OCI-LY7 (cell line): ENCODE measurements around the gene JOSD2. TPM values are rescaled to one million over a fixed set of nuclear protein-coding genes. Genes with fewer than 3 reads are reported as not detected.

Experiments used
- BruUV-seq: library from RNA; stranded (reverse); fragments of 400-500 nt; replicated peaks from 2 replicates; lab custom pipeline; 2021; lab: Mats Ljungman, UMichigan
- CTCF ChIA-PET: fragments of 300-600 bp; sonication (Branson Sonifier 250); formaldehyde crosslinking; loops from one replicate; lab custom pipeline; 2022; ENCODE audit warnings: antibody characterized with exemption; ENCODE audit not compliant: unreplicated experiment; lab: Charles Lee
- POLR2A ChIA-PET: fragments of 300-600 bp; sonication (Branson Sonifier 250); formaldehyde crosslinking; loops from one replicate; lab custom pipeline; 2022; ENCODE audit warnings: antibody characterized with exemption; lab: Charles Lee
- DNase-seq: peaks from one replicate; pipeline ENCODE4 v3.0.0-alpha.2; 2015; ENCODE audit warnings: low spot score
- H2AFZ ChIP-seq: fragments of 200-600 bp; sonication (generic), shearing (Covaris generic); 2 replicates; pipeline ENCODE4 v1.6.1; 2014; ENCODE audit warnings: mild to moderate bottlenecking, antibody characterized with exemption, low read length, moderate library complexity
- H3K27ac ChIP-seq: fragments of 200-600 bp; sonication (generic); 2 replicates; pipeline ENCODE4 v1.5.1; 2014; ENCODE audit warnings: mixed run types, low read depth, mild to moderate bottlenecking, moderate library complexity, low read length, inconsistent platforms; ENCODE audit not compliant: poor library complexity, severe bottlenecking
- H3K36me3 ChIP-seq: fragments of 200-600 bp; sonication (generic); 2 replicates; pipeline ENCODE4 v1.6.1; 2014; ENCODE audit warnings: mild to moderate bottlenecking, antibody characterized with exemption, low read length, moderate library complexity, mixed read lengths; ENCODE audit not compliant: insufficient read depth
- H3K4me1 ChIP-seq: fragments of 200-600 bp; sonication (generic); 2 replicates; pipeline ENCODE4 v1.5.1; 2014; ENCODE audit warnings: mild to moderate bottlenecking, low read length; ENCODE audit not compliant: insufficient read depth, poor library complexity, severe bottlenecking
- H3K4me2 ChIP-seq: fragments of 200-600 bp; sonication (generic); 2 replicates; pipeline ENCODE4 v1.6.1; 2014; ENCODE audit warnings: mild to moderate bottlenecking, low read length
- H3K4me3 ChIP-seq: fragments of 200-600 bp; sonication (generic); 2 replicates; pipeline ENCODE4 v1.5.1; 2014; ENCODE audit warnings: mild to moderate bottlenecking, low read depth, low read length; ENCODE audit not compliant: poor library complexity, severe bottlenecking
- H3K79me2 ChIP-seq: fragments of 200-600 bp; sonication (generic); 2 replicates; pipeline ENCODE4 v1.6.1; 2016; ENCODE audit warnings: low read depth, mild to moderate bottlenecking, low read length, moderate library complexity, mixed read lengths; ENCODE audit not compliant: insufficient read depth
- H3K9me2 ChIP-seq: fragments of 200-600 bp; sonication (generic); 2 replicates; pipeline ENCODE4 v1.6.1; 2016; ENCODE audit warnings: mild to moderate bottlenecking, low read length, mixed read lengths; ENCODE audit not compliant: insufficient read depth
- H3K9me3 ChIP-seq: fragments of 200-600 bp; sonication (generic); 2 replicates; pipeline ENCODE4 v1.6.1; 2014; ENCODE audit warnings: mild to moderate bottlenecking, mixed run types, low read length, mixed read lengths
- H4K20me1 ChIP-seq: fragments of 200-600 bp; sonication (generic); 2 replicates; pipeline ENCODE4 v1.6.1; 2014; ENCODE audit warnings: mild to moderate bottlenecking, antibody characterized with exemption, low read length, moderate library complexity, mixed read lengths; ENCODE audit not compliant: insufficient read depth
- EZH2phosphoT487 ChIP-seq: fragments of 200-600 bp; sonication (generic); IDR thresholded peaks from 2 replicates; pipeline ENCODE4 v1.6.1; 2018; ENCODE audit warnings: low read depth, borderline replicate concordance, mild to moderate bottlenecking, mixed run types, antibody characterized with exemption, low read length, moderate library complexity, mixed read lengths
- intact Hi-C: fragments of 100-400 bp; cut with micrococcal nuclease; formaldehyde crosslinking; loops from one replicate; pipeline ENCODE4 v1.10.0; 2022; ENCODE audit not compliant: unreplicated experiment
- total RNA-seq, 2 experiments: library from RNA; depleted of rRNA in 1 of 2; stranded (reverse); fragments of >200 nt in 1 of 2; shearing (Covaris generic) in 1 of 2; gene quantifications; 2 replicates each; pipeline ENCODE4 v1.2.3, GENCODE V29; 2014 to 2022
- TF ChIP-seq, protein P1 (sequence below): fragments of 200-600 bp; sonication (generic); conservative IDR thresholded peaks from 2 replicates; pipeline ENCODE4 v1.5.1; 2014; ENCODE audit warnings: mild to moderate bottlenecking, antibody characterized with exemption, low read length, moderate library complexity, mixed read lengths

Gene JOSD2
- total RNA-seq, 2 experiments from 2014 or later: 13.0 to 17.8 TPM

DNA sequence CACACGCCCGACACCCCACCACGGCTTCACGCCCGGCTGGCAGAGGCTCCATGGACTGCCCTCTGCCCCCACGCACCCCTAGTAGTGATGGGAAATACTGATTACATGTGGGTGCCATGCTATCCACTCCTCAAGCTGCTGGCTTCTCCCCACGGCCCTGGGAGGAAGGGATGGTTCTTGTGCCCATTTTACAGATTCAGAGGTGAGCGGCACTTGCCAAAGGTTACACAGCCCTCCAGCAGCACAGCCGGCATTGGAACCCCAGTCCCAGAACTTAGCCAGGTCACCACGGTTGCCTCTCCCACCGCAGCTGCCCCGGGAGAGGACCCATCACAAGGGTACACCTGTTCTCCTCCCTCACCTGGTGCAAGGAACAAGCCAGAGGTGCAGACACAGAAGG is 44.0 kb upstream of the JOSD2 start:
- TF ChIP-seq, protein P1, sequence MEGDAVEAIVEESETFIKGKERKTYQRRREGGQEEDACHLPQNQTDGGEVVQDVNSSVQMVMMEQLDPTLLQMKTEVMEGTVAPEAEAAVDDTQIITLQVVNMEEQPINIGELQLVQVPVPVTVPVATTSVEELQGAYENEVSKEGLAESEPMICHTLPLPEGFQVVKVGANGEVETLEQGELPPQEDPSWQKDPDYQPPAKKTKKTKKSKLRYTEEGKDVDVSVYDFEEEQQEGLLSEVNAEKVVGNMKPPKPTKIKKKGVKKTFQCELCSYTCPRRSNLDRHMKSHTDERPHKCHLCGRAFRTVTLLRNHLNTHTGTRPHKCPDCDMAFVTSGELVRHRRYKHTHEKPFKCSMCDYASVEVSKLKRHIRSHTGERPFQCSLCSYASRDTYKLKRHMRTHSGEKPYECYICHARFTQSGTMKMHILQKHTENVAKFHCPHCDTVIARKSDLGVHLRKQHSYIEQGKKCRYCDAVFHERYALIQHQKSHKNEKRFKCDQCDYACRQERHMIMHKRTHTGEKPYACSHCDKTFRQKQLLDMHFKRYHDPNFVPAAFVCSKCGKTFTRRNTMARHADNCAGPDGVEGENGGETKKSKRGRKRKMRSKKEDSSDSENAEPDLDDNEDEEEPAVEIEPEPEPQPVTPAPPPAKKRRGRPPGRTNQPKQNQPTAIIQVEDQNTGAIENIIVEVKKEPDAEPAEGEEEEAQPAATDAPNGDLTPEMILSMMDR: no peak
- no peak for TF ChIP-seq EZH2phosphoT487
- no peak for DNase-seq
- BruUV-seq: no TSS peak
- H4K20me1 ChIP-seq: no peaks in the 10 kb centered on the region
- POLR2A ChIA-PET: interaction anchor here (0.5 kb wide), 1 partner anchor 249 kb away, joined by 3 read pairs; no protein-coding TSS in a partner anchor
- H3K9me3 ChIP-seq: no peaks in the 10 kb centered on the region
- no peak overlapping the region for H3K4me3 ChIP-seq
- H3K36me3 ChIP-seq: no peaks in the 10 kb centered on the region
- no peaks in the 10 kb centered on the region for H3K4me1 ChIP-seq
- H2AFZ ChIP-seq: no peak overlapping the region
- no peak overlapping the region for H3K4me2 ChIP-seq
- intact Hi-C loops: no loop called here
- H3K9me2 ChIP-seq: no peaks in the 10 kb centered on the region
- no peak overlapping the region for H3K27ac ChIP-seq
- CTCF ChIA-PET: no interaction called here
- no peaks in the 10 kb centered on the region for H3K79me2 ChIP-seq

DNA sequence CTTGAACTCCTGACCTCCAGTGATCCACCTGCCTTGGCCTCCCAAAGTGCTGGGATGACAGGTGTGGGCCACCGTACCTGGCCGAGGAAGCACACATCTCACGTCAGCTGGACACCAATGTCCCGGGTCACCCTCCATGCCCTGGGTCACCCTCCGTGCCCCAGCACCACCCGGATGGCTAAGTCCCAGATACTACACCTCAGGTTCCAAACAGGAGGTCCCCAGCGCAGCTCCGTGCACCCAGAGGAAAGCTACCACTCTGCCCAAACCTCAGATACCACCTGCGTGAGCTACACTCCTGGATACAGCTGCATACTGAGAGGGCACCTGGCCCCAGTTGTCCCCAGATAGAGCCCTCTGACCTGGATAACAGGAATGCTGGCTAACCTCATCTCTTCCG is 43.2 kb upstream of the JOSD2 start:
- Histone ChIP-seq H3K4me3 (no peak overlapping the region), H3K4me1 (no peaks in the 10 kb centered on the region), H3K79me2 (no peaks in the 10 kb centered on the region), H3K4me2 (no peak overlapping the region), H4K20me1 (no peaks in the 10 kb centered on the region), H3K9me3 (no peaks in the 10 kb centered on the region), H2AFZ (no peak overlapping the region), H3K9me2 (no peaks in the 10 kb centered on the region), H3K27ac (no peak overlapping the region), H3K36me3 (no peaks in the 10 kb centered on the region)
- ChIA-PET POLR2A (no interaction called here), CTCF (no interaction called here)
- TF ChIP-seq EZH2phosphoT487: no peak
- TF ChIP-seq, protein P1: no peak
- BruUV-seq: no TSS peak
- DNase-seq: no peak
- intact Hi-C loops: no loop called here

DNA sequence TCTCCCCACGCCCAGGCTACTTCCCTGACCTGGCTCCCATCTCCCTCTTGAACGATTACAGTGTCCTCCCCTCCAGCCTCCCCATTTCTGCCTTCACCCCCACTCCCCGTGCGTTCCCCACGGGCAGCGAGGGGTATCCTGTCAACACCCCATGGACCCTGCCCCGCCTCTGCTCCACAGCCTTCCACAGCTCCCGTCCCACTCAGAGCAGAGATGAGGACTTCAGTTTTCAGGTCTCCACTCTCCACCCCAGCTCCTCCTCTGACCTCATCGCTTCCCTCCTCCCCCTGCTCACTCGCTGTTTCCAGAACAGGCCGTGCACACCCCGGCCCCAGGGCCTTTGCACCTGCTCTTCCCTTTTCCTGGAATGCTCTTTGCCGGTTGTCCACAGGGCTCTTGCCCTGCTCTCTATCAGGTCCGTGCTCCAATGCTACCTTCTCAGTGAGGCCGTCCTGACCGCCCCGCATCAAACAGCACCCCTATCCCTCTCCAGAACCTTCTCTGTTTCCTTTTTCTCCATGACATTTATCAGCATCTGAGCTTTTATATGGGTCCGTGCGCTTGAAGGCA is 42.2 kb upstream of the JOSD2 start:
- H3K9me2 ChIP-seq: no peaks in the 10 kb centered on the region
- no peak for DNase-seq
- no peak overlapping the region for H3K27ac ChIP-seq
- intact Hi-C loops: no loop called here
- H3K4me2 ChIP-seq: no peak overlapping the region
- ChIA-PET CTCF (no interaction called here), POLR2A (no interaction called here)
- H2AFZ ChIP-seq: no peak overlapping the region
- H3K36me3 ChIP-seq: no peaks in the 10 kb centered on the region
- H3K79me2 ChIP-seq: no peaks in the 10 kb centered on the region
- no peak overlapping the region for H3K4me3 ChIP-seq
- TF ChIP-seq, protein P1: no peak
- TF ChIP-seq EZH2phosphoT487: no peak
- no peaks in the 10 kb centered on the region for H4K20me1 ChIP-seq
- H3K9me3 ChIP-seq: no peaks in the 10 kb centered on the region
- BruUV-seq: no TSS peak
- H3K4me1 ChIP-seq: no peaks in the 10 kb centered on the region
